Measurements from ENCODE around the gene INTS11.

DNA sequence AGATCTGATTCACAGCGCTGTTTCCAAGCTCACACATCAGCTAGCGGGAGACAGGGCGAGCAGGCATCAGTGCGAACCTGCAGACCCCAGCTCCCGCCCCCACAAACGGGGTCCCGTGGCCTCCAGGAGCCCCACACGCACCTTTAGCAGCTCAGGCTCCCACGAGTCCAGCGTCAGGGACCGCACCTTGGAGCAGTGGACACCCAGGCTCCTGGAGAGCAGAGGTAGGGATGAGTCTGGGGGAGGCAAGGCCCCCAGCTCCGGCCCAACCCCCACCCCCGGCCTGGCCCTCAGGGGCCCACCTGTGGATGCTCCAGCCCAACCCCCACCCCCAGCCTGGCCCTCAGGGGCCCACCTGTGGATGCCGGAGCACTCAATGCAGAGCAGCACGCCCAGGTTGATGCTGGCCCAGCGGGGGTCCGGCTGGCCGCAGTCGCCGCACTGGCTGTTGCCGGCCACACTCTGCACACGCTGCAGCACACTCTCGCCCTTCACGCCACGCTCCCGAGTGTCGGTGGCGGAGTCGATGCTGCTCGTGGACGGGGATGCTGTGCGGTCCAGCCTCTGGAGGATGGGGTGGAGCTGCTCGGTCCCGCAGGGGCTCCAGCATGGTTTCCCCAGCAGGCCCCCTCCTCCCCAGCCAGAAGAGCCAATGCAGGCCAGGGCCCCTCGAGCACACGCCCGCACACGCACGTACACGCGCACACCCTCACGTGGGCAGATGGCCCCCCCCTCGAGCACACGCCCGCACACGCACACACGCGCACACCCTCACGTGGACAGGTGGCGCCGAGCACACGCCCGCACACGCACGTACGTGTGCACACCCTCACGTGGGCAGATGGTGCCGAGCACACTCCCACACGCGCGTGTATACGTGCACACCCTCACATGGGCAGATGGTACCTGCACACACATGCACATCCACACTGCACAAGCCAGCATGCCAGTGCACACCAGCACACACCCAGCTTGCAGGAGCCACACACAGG, 28.1 kb downstream of the INTS11 start:
- TF ChIP-seq ZC3H10 (CRISPR knock-in tag; IDR thresholded peaks at IDR 0.05): no peak
- no peak for TF ChIP-seq ZFP30 (CRISPR knock-in tag; IDR thresholded peaks at IDR 0.05)
- TF ChIP-seq, protein P1, sequence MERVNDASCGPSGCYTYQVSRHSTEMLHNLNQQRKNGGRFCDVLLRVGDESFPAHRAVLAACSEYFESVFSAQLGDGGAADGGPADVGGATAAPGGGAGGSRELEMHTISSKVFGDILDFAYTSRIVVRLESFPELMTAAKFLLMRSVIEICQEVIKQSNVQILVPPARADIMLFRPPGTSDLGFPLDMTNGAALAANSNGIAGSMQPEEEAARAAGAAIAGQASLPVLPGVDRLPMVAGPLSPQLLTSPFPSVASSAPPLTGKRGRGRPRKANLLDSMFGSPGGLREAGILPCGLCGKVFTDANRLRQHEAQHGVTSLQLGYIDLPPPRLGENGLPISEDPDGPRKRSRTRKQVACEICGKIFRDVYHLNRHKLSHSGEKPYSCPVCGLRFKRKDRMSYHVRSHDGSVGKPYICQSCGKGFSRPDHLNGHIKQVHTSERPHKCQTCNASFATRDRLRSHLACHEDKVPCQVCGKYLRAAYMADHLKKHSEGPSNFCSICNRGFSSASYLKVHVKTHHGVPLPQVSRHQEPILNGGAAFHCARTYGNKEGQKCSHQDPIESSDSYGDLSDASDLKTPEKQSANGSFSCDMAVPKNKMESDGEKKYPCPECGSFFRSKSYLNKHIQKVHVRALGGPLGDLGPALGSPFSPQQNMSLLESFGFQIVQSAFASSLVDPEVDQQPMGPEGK (CRISPR knock-in tag; IDR thresholded peaks at IDR 0.05; ENCODE audit: borderline replicate concordance): no peak
- no peak for TF ChIP-seq ZNF565 (CRISPR knock-in tag; conservative IDR thresholded peaks at IDR 0.05; ENCODE audit: low read depth)
- TF ChIP-seq, protein P2, sequence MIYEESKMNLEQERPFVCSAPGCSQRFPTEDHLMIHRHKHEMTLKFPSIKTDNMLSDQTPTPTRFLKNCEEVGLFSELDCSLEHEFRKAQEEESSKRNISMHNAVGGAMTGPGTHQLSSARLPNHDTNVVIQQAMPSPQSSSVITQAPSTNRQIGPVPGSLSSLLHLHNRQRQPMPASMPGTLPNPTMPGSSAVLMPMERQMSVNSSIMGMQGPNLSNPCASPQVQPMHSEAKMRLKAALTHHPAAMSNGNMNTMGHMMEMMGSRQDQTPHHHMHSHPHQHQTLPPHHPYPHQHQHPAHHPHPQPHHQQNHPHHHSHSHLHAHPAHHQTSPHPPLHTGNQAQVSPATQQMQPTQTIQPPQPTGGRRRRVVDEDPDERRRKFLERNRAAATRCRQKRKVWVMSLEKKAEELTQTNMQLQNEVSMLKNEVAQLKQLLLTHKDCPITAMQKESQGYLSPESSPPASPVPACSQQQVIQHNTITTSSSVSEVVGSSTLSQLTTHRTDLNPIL (CRISPR knock-in tag; IDR thresholded peaks at IDR 0.05; ENCODE audit: low read depth): no peak
- TF ChIP-seq GLIS3 (CRISPR knock-in tag; IDR thresholded peaks at IDR 0.05): no peak
- TF ChIP-seq TOX (CRISPR knock-in tag; IDR thresholded peaks at IDR 0.05; ENCODE audit: borderline replicate concordance): no peak
- TF ChIP-seq ZNF8 (CRISPR knock-in tag; IDR thresholded peaks at IDR 0.05): no peak
- TF ChIP-seq BACH2 (CRISPR knock-in tag; IDR thresholded peaks at IDR 0.05; ENCODE audit: borderline replicate concordance): no peak
- no peak for TF ChIP-seq ESRRG (CRISPR knock-in tag; IDR thresholded peaks at IDR 0.05)
